Peyer's patch (tissue), 4 donors: ENCODE measurements around the gene MYDGF.

ENCODE experiments used
- POLR2A ChIP-seq, 2 donors: fragments of 450-650 bp; IDR thresholded peaks; one replicate each; pipeline ENCODE4 v1.5.1; 2017; ENCODE audit warnings: antibody characterized with exemption in 2 of 2, mild to moderate bottlenecking in 2 of 2, moderate library complexity in 2 of 2
- TF ChIP-seq, protein P1 (sequence below), 6 experiments: fragments of 450-650 bp in 4 of 6; fragments of 200-600 bp in 2 of 6; sonication (generic) in 1 of 6; IDR thresholded peaks; one replicate each; pipeline ENCODE4 v1.5.1; 2017 to 2019; ENCODE audit warnings: antibody characterized with exemption in 6 of 6, mild to moderate bottlenecking in 3 of 6, moderate library complexity in 1 of 6

- TF ChIP-seq, protein P1, sequence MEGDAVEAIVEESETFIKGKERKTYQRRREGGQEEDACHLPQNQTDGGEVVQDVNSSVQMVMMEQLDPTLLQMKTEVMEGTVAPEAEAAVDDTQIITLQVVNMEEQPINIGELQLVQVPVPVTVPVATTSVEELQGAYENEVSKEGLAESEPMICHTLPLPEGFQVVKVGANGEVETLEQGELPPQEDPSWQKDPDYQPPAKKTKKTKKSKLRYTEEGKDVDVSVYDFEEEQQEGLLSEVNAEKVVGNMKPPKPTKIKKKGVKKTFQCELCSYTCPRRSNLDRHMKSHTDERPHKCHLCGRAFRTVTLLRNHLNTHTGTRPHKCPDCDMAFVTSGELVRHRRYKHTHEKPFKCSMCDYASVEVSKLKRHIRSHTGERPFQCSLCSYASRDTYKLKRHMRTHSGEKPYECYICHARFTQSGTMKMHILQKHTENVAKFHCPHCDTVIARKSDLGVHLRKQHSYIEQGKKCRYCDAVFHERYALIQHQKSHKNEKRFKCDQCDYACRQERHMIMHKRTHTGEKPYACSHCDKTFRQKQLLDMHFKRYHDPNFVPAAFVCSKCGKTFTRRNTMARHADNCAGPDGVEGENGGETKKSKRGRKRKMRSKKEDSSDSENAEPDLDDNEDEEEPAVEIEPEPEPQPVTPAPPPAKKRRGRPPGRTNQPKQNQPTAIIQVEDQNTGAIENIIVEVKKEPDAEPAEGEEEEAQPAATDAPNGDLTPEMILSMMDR (IDR thresholded peaks at IDR 0.05): no peak
- TF ChIP-seq POLR2A (IDR thresholded peaks at IDR 0.05): no peak
Measured at GRCh38 chr19:4717191-4717965, 47.2 kb upstream of the MYDGF start.
